Cardiac septum (tissue), 1 donor: ENCODE measurements around the gene LINGO1. TPM values are rescaled to one million over a fixed set of nuclear protein-coding genes. Genes with fewer than 3 reads are reported as not detected.

Experiments
- total RNA-seq: library from RNA; stranded (reverse); fragmentation: NEBNext Ultra II Directional; extraction: Animal tissue kit (Norgen Biotek cat#: 25700); gene quantifications from one replicate; pipeline ENCODE4 v1.2.1, GENCODE V29; 2021
- donor health status: DM: no; HTN: no; CAD: no.

Gene LINGO1
- total RNA-seq, 1 donor from 2014 or later = 3.0 TPM

Other genes starting within 250 kb of the LINGO1 start
- gene PEAK1, start 212.8 kb downstream of the LINGO1 start, total RNA-seq = 132 TPM
- 36.0 TPM for gene HMG20A, start 212.0 kb downstream of the LINGO1 start, total RNA-seq